ENCODE results near the gene KCNJ14. TPM values are rescaled to one million over a fixed set of nuclear protein-coding genes. Genes with fewer than 3 reads are reported as not detected.
"Not testable (repeated sequence)": the region's sequence is repeated elsewhere in the genome, so short reads cannot be mapped to it uniquely, and the experiment has no call there.

The KCNJ14 gene
- polyA plus RNA-seq, 3 donors from 2014 or later = 0.06 to 0.07 TPM; not detected in 1

DNA sequence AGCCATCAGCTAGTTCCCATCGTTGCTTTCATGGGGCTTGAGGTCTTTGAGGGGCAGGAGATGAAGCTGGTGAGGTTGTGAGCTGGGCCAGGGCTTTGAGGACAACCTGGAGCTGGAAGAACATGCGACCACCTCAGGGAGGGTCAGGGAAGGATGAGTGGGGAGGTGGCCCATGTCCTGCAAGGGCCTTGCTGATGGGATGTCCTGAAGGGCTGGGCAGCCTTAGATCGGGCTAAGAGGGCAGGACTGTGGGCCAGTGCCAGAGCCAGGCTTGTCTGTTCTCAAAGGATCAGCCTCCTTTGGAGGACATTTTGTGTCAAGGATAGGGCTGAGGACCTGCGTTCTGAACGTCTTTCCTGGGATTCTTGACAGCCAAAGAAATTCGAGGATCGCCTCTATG is 24.3 kb downstream of the KCNJ14 start:
- peak overlapping the region in 5 of 6 donors; percentile 84 to 92 (median 86) for H3K27ac Mint-ChIP-seq
- peak overlapping the region; percentile 81 to 89 (median 86) for H3K4me3 Mint-ChIP-seq
- H3K9me3 Mint-ChIP-seq = no peaks in the 10 kb centered on the region
- peaks cover 0 to 9% (median 0%) of the 10 kb centered on the region in 3 donors for H3K36me3 Mint-ChIP-seq
- no peak for DNase-seq
- H3K4me1 Mint-ChIP-seq = peaks cover 21 to 26% of the 10 kb centered on the region in 2 donors
- peaks cover 0 to 6% (median 5%) of the 10 kb centered on the region in 3 donors for H3K27me3 Mint-ChIP-seq (ENCODE audit: low read depth in 3 of 3)

DNA sequence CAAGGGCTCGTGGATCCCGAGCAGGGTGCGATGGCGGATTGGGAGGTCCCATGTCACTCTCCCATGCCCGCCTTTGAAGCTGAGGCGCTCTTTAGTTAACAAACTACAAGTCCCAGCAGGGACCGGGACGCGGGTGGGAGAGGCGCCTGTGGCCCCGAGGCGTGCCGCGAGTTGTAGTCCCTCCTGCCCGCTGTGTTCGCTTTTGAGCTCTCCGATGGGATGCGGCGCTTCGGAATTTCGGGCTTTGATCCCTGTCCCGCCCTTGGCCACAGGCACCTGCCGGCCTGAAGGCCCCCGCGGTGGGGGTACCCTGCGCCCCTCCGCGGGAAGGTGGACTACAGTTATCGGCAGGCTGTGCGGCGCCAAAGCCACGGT is 24.8 kb downstream of the KCNJ14 start:
- peak overlapping the region; percentile 81 to 89 (median 86) for H3K4me3 Mint-ChIP-seq
- DNase-seq = peak in 2 of 3 donors; percentile 23 to 26
- H3K36me3 Mint-ChIP-seq = peaks cover 0 to 8% (median 0%) of the 10 kb centered on the region in 3 donors
- H3K27ac Mint-ChIP-seq = peak overlapping the region in 5 of 6 donors; percentile 51 to 92 (median 84)
- H3K4me1 Mint-ChIP-seq = peaks cover 21 to 26% of the 10 kb centered on the region in 2 donors
- peaks cover 0 to 6% (median 5%) of the 10 kb centered on the region in 3 donors for H3K27me3 Mint-ChIP-seq (ENCODE audit: low read depth in 3 of 3)
- H3K9me3 Mint-ChIP-seq = no peaks in the 10 kb centered on the region

GRCh38 chr19:48480558-48481500 is 25.5 kb downstream of the KCNJ14 start:
- H3K4me3 Mint-ChIP-seq = peak overlapping the region; percentile 81 to 89 (median 86)
- peak overlapping the region; percentile 51 to 92 (median 78) for H3K27ac Mint-ChIP-seq
- peak; percentile 57 to 65 (median 62) for DNase-seq
- H3K36me3 Mint-ChIP-seq = peaks cover 0 to 5% (median 0%) of the 10 kb centered on the region in 3 donors
- H3K9me3 Mint-ChIP-seq = no peaks in the 10 kb centered on the region
- H3K4me1 Mint-ChIP-seq = peaks cover 21 to 26% of the 10 kb centered on the region in 2 donors
- H3K27me3 Mint-ChIP-seq (ENCODE audit: low read depth in 3 of 3) = peaks cover 0 to 6% (median 5%) of the 10 kb centered on the region in 3 donors

DNA sequence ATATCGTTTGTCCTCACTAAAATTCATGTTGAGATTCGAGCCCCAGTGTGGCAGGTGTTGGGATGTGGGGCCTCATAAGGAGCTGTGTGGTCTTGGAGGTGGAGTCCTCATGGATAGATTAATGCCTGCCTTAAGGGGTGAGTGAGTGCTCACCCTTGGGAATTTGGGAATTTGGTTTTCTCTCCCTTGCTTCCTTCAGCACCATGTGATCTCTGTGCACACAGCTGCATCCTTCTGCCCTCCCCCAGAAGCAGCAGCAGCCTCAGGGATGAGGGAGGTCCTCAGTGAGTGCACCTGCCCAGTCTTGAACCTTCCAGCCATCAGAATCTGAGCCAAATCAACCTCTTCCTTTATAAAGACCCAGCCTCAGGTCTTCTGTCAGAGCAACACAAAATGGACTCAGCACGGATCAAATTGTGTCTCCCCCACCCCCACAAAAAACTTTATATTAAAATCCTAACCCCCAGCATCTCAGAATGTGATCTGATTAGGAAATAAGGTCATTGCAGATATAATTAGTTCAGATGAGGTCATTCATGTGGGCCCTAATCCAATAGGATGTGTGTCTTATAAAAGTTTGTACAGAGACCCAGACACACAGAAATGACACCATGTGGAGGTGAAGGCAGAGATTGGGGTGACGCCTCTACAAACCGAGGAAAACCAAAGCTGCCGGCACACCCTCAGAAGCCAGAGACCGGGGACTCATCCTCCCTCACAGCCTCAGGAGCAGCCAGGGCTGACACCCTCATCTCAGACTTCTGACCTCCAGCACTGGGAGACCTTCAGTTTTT is 26.7 kb downstream of the KCNJ14 start:
- no peak for DNase-seq
- Mint-ChIP-seq H3K27ac (peak overlapping the region in 2 of 6 donors; percentile 21 to 35), H3K36me3 (peaks cover 0 to 5% (median 0%) of the 10 kb centered on the region in 3 donors), H3K4me3 (peak overlapping the region; percentile 30 to 89 (median 81)), H3K4me1 (peaks cover 21 to 26% of the 10 kb centered on the region in 2 donors), H3K27me3 (ENCODE audit: low read depth in 3 of 3) (peaks cover 2 to 8% (median 5%) of the 10 kb centered on the region in 3 donors), H3K9me3 (no peaks in the 10 kb centered on the region)

GRCh38 chr19:48483301-48483700 is 27.9 kb downstream of the KCNJ14 start:
- H3K27me3 Mint-ChIP-seq (ENCODE audit: low read depth in 3 of 3) = peaks cover 4 to 8% (median 7%) of the 10 kb centered on the region in 3 donors
- H3K36me3 Mint-ChIP-seq = peaks cover 0 to 5% (median 0%) of the 10 kb centered on the region in 3 donors
- peaks cover 21 to 26% of the 10 kb centered on the region in 2 donors for H3K4me1 Mint-ChIP-seq
- H3K27ac Mint-ChIP-seq = no peak overlapping the region
- DNase-seq = no peak
- no peaks in the 10 kb centered on the region for H3K9me3 Mint-ChIP-seq
- no peak overlapping the region for H3K4me3 Mint-ChIP-seq

- DNase-seq = no peak
- Mint-ChIP-seq H3K27ac (peak overlapping the region in 1 of 6 donors; percentile 67), H3K27me3 (ENCODE audit: low read depth in 3 of 3) (peaks cover 4 to 10% (median 8%) of the 10 kb centered on the region in 3 donors), H3K36me3 (peaks cover 0 to 3% (median 0%) of the 10 kb centered on the region in 3 donors), H3K4me1 (peaks cover 19 to 22% of the 10 kb centered on the region in 2 donors), H3K9me3 (no peaks in the 10 kb centered on the region), H3K4me3 (no peak overlapping the region)
These were observed 29.0 kb downstream of the KCNJ14 start for GRCh38 chr19:48484247-48484893.

DNA sequence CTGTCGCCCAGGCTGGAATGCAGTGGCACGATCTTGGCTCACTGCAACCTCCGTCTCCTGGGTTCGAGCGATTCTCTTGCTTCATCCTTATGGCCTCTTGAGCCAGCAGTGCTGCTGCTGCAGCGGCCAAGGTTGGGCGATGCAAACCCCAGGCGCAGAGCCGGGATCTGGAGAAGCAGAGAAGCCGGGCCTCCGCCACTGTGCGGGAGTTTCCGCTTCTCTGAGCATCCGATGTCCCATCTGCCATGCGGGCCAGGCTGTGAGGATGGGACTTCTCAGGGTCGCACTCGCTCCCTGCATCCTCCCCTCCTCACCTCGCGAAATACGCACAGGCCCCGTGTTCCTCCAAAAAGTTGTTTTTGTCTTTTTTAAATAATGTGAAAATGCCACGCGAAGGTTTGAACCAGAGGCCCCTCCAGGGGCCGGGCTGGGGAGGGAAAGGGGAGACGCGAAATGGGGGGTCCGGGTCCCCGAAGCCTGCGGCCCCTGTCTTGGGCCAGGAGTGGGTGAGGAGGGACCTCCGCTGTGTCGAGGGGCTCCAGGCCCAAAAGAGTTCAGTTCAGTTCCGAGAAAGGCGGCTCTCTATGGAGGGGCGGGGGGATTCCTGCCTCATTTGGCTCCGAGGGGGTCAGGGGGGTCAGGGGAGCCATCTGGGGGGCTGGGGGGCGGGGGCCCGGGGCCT is 29.7 kb downstream of the KCNJ14 start:
- no peak for DNase-seq

GRCh38 chr19:48486706-48487105 is 31.3 kb downstream of the KCNJ14 start:
- not testable (repeated sequence) for H3K27ac Mint-ChIP-seq; H3K27me3 Mint-ChIP-seq (ENCODE audit: low read depth in 3 of 3); H3K4me3 Mint-ChIP-seq; H3K36me3 Mint-ChIP-seq; H3K9me3 Mint-ChIP-seq; DNase-seq
- peaks cover 15 to 19% of the 10 kb centered on the region in 2 donors for H3K4me1 Mint-ChIP-seq

More for the DNA sequence above, 29.7 kb downstream of the KCNJ14 start:
- Mint-ChIP-seq H3K4me3 (no peak overlapping the region), H3K27me3 (ENCODE audit: low read depth in 3 of 3) (peaks cover 7 to 10% (median 8%) of the 10 kb centered on the region in 3 donors), H3K36me3 (no peaks in the 10 kb centered on the region), H3K27ac (no peak overlapping the region), H3K4me1 (peaks cover 18% of the 10 kb centered on the region in 2 donors), H3K9me3 (no peaks in the 10 kb centered on the region)

- H3K4me1 Mint-ChIP-seq = peaks cover 18 to 21% of the 10 kb centered on the region in 2 donors
- no peak overlapping the region for H3K4me3 Mint-ChIP-seq
- no peaks in the 10 kb centered on the region for H3K9me3 Mint-ChIP-seq
- peaks cover 5 to 12% (median 12%) of the 10 kb centered on the region in 3 donors for H3K27me3 Mint-ChIP-seq (ENCODE audit: low read depth in 3 of 3)
- H3K36me3 Mint-ChIP-seq = no peaks in the 10 kb centered on the region
- DNase-seq = no peak
- no peak overlapping the region for H3K27ac Mint-ChIP-seq
These were observed 32.2 kb downstream of the KCNJ14 start for GRCh38 chr19:48487544-48487943.

- Mint-ChIP-seq H3K4me1 (peaks cover 22 to 25% of the 10 kb centered on the region in 2 donors), H3K27me3 (ENCODE audit: low read depth in 3 of 3) (peaks cover 7 to 14% (median 14%) of the 10 kb centered on the region in 3 donors), H3K9me3 (no peaks in the 10 kb centered on the region), H3K36me3 (no peaks in the 10 kb centered on the region), H3K27ac (no peak overlapping the region), H3K4me3 (no peak overlapping the region)
- DNase-seq = no peak
These were observed 32.6 kb downstream of the KCNJ14 start for GRCh38 chr19:48487948-48488347.

- not testable (repeated sequence) for H3K4me3 Mint-ChIP-seq, H3K9me3 Mint-ChIP-seq, H3K36me3 Mint-ChIP-seq, DNase-seq
- peak overlapping the region in 1 of 6 donors; percentile 26 for H3K27ac Mint-ChIP-seq
- peaks cover 8 to 14% (median 13%) of the 10 kb centered on the region in 3 donors for H3K27me3 Mint-ChIP-seq (ENCODE audit: low read depth in 3 of 3)
- H3K4me1 Mint-ChIP-seq = peaks cover 24 to 29% of the 10 kb centered on the region in 2 donors
These were observed 33.1 kb downstream of the KCNJ14 start for GRCh38 chr19:48488478-48488877.

DNA sequence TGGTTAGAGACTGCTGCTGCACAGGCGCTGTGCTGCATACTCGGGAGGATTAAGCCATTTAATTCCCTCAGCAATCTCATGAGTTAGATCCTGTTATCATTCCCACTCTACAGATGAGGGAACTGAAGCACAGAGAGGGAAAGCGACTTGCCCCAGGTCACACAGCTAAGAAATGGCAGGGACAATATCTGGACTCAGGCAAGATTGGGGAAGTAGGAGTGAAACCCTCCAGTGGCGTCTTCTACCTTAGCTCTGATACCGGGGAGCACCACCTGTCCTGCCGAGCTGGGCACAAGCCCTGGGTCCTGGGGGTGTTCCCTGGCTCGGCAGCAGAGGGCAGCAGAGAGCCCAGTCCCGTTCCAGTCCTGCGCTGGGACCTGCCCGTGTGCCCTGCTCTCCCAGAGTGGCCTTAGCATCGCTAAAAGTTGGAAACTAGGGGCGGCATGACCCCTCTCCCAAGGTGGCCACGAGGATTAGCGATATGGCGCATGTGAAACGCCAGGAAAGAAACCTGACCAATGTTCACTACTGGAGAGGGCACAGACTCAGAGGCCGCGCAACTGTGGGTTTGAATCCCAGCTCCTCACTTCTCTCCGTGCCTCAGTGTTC is 34.3 kb downstream of the KCNJ14 start:
- DNase-seq = peak; percentile 75 to 79 (median 76)
- Mint-ChIP-seq H3K9me3 (no peaks in the 10 kb centered on the region), H3K36me3 (no peaks in the 10 kb centered on the region), H3K27me3 (ENCODE audit: low read depth in 3 of 3) (peaks cover 7 to 14% (median 13%) of the 10 kb centered on the region in 3 donors), H3K4me3 (peak overlapping the region in 3 of 5 donors; percentile 13 to 46 (median 21)), H3K4me1 (peaks cover 29 to 35% of the 10 kb centered on the region in 2 donors), H3K27ac (no peak overlapping the region)

Data from immature natural killer cell (primary cell).